Measurements from ENCODE around the gene KRTAP4-7.
"Not testable (repeated sequence)": the region's sequence is repeated elsewhere in the genome, so short reads cannot be mapped to it uniquely, and the experiment has no call there.

Gene KRTAP4-7

DNA sequence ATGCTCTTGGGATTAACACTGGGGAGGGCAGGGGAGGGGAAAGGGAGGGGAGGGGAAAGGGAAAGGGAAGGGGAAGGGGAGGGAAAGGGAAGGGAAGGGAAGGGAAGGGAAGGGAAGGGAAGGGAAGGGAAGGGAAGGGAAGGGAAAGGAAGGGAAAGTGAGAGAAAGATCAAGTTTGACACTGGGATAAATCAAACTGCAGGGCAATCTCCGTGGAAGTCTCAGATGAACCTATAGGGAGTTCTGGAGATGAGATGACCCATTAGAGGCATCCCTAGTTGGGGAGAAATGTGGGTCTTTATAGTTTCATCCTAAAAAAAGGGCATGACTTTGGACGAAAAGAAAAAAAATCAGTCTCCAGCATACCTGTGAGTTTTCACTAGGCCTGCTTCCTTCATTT, 37.8 kb downstream of the KRTAP4-7 start:
- Histone ChIP-seq H3K4me3 (ENCODE audit: low read depth in 1 of 2, low read length in 1 of 2) (no peak overlapping the region), H3K9me3 (no peaks in the 10 kb centered on the region), H3K4me1 (ENCODE audit: control insufficient read depth in 1 of 2, insufficient read depth in 1 of 2, low read depth in 1 of 2, low read length in 1 of 2) (peaks cover 5 to 21% of the 10 kb centered on the region in 2 experiments), H3K27ac (no peak overlapping the region), H3K27me3 (no peaks in the 10 kb centered on the region), H3K36me3 (no peaks in the 10 kb centered on the region)
- TF ChIP-seq, protein P1, sequence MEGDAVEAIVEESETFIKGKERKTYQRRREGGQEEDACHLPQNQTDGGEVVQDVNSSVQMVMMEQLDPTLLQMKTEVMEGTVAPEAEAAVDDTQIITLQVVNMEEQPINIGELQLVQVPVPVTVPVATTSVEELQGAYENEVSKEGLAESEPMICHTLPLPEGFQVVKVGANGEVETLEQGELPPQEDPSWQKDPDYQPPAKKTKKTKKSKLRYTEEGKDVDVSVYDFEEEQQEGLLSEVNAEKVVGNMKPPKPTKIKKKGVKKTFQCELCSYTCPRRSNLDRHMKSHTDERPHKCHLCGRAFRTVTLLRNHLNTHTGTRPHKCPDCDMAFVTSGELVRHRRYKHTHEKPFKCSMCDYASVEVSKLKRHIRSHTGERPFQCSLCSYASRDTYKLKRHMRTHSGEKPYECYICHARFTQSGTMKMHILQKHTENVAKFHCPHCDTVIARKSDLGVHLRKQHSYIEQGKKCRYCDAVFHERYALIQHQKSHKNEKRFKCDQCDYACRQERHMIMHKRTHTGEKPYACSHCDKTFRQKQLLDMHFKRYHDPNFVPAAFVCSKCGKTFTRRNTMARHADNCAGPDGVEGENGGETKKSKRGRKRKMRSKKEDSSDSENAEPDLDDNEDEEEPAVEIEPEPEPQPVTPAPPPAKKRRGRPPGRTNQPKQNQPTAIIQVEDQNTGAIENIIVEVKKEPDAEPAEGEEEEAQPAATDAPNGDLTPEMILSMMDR (IDR thresholded peaks at IDR 0.05): no peak

GRCh38 chr17:41123292-41123990, 39.5 kb downstream of the KRTAP4-7 start:
- H3K27ac ChIP-seq; H3K4me3 ChIP-seq (ENCODE audit: low read depth in 1 of 2, low read length in 1 of 2); H3K27me3 ChIP-seq; H3K36me3 ChIP-seq; H3K9me3 ChIP-seq: not testable (repeated sequence)
- H3K4me1 ChIP-seq (ENCODE audit: control insufficient read depth in 1 of 2, insufficient read depth in 1 of 2, low read depth in 1 of 2, low read length in 1 of 2): peaks cover 5 to 21% of the 10 kb centered on the region in 2 experiments

GRCh38 chr17:41123991-41124371, 40.0 kb downstream of the KRTAP4-7 start, which contains the start of gene KRTAP4-12:
TSS of gene KRTAP4-12 (minus strand) at chr17:41124182. CDS start at chr17:41124122, 60 bp downstream.
- H3K4me1 ChIP-seq (ENCODE audit: control insufficient read depth in 1 of 2, insufficient read depth in 1 of 2, low read depth in 1 of 2, low read length in 1 of 2): peaks cover 5 to 21% of the 10 kb centered on the region in 2 experiments
- H3K27ac ChIP-seq; H3K36me3 ChIP-seq; H3K4me3 ChIP-seq (ENCODE audit: low read depth in 1 of 2, low read length in 1 of 2); H3K9me3 ChIP-seq; H3K27me3 ChIP-seq: not testable (repeated sequence)

DNA sequence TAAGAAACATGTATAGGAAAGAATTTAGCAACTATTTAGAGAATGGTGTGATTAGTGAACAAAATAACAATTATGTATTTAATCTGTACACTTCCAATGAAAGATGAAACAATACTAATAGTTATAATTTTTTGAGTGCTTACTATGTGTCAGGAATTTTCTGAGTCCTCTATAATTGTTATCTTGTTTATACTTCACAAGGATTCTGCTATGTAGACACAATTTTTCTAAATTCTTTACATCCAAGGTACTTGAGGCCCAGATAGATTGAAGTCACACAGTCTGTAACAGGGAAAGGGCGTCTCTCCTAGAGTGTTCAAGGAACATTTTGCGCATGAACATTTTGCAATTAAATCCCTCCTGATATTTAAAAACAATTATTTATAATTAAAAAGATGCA, 41.1 kb downstream of the KRTAP4-7 start:
- TF ChIP-seq, protein P1 (IDR thresholded peaks at IDR 0.05): no peak
- H3K27me3 ChIP-seq: no peaks in the 10 kb centered on the region
- no peak overlapping the region for H3K4me3 ChIP-seq (ENCODE audit: low read depth in 1 of 2, low read length in 1 of 2)
- H3K4me1 ChIP-seq (ENCODE audit: control insufficient read depth in 1 of 2, insufficient read depth in 1 of 2, low read depth in 1 of 2, low read length in 1 of 2): peaks cover 5 to 19% of the 10 kb centered on the region in 2 experiments
- no peaks in the 10 kb centered on the region for H3K9me3 ChIP-seq
- no peaks in the 10 kb centered on the region for H3K36me3 ChIP-seq
- no peak overlapping the region for H3K27ac ChIP-seq

DNA sequence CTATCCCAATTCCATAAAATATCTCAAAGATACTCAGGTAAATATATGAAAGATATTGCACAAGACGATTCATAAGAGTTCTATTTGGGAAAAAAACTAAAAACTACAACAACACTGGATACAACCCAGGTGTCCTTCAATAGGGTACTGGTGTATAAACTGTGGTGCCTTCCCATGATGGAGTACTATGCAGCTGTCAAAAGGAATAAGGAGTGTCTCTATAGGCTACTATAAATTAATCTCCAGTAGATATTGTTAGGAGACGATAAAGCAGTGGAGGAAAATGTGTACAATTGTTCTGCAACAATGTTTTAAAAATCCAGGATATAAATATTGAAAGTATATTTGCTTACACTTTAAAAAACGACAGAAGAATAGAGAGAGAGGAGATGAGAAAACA, 42.5 kb downstream of the KRTAP4-7 start:
- peaks cover 5 to 14% of the 10 kb centered on the region in 2 experiments for H3K4me1 ChIP-seq (ENCODE audit: control insufficient read depth in 1 of 2, insufficient read depth in 1 of 2, low read depth in 1 of 2, low read length in 1 of 2)
- H3K27me3 ChIP-seq: no peaks in the 10 kb centered on the region
- no peaks in the 10 kb centered on the region for H3K36me3 ChIP-seq

DNA sequence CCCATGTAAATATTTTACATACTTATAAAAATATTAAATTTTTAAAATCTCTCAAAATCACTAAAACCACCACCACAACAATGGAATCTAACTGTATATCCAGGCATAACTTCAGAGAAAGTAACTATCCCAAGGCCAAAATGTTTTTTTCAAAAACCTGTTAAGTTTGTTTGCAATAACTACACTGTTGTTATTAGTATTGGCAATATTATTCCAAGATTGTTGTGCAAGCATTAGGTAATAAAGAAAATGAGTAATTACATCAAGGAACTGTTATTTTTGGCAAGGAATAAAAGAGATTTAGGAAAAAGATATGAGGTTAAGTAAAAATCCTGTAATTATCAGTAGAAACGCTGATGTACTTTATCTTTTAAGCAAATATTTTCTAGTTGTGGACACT, 43.4 kb downstream of the KRTAP4-7 start:
- Histone ChIP-seq H3K4me1 (ENCODE audit: control insufficient read depth in 1 of 2, insufficient read depth in 1 of 2, low read depth in 1 of 2, low read length in 1 of 2) (peaks cover 5 to 14% of the 10 kb centered on the region in 2 experiments), H3K9me3 (no peaks in the 10 kb centered on the region), H3K27ac (no peak overlapping the region), H3K36me3 (no peaks in the 10 kb centered on the region), H3K4me3 (ENCODE audit: low read depth in 1 of 2, low read length in 1 of 2) (no peak overlapping the region), H3K27me3 (no peaks in the 10 kb centered on the region)
- TF ChIP-seq, protein P1 (IDR thresholded peaks at IDR 0.05): no peak

More for the DNA sequence above, 42.5 kb downstream of the KRTAP4-7 start:
- TF ChIP-seq, protein P1 (IDR thresholded peaks at IDR 0.05): no peak
- H3K9me3 ChIP-seq: no peaks in the 10 kb centered on the region
- no peak overlapping the region for H3K4me3 ChIP-seq (ENCODE audit: low read depth in 1 of 2, low read length in 1 of 2)
- H3K27ac ChIP-seq: no peak overlapping the region
